Central memory CD8-positive, alpha-beta T cell (primary cell): ENCODE results near the gene AK5.

Experiments
- ATAC-seq: fragments of 150-1000 bp; cut with Tn5 transposase; replicated peaks from 2 replicates; pipeline ENCODE4 v1.10.0; 2022; ENCODE audit warnings: mild to moderate bottlenecking, moderate FRiP score, moderate number of reproducible peaks; ENCODE audit not compliant: poor library complexity, severe bottlenecking; ENCODE audit errors: extremely low read depth
- DNase-seq, 2 donors: peaks; one replicate each; pipeline ENCODE4 v3.0.0; 2021; ENCODE audit warnings: low spot score in 2 of 2
- H3K27ac Mint-ChIP-seq: one replicate; pipeline ENCODE4 v1.8.0; 2022; ENCODE audit warnings: low read depth, mild to moderate bottlenecking, moderate library complexity, mixed read lengths
- H3K27me3 Mint-ChIP-seq: one replicate; pipeline ENCODE4 v1.8.0; 2022; ENCODE audit warnings: mixed read lengths
- H3K36me3 Mint-ChIP-seq: one replicate; pipeline ENCODE4 v1.8.0; 2022; ENCODE audit warnings: mild to moderate bottlenecking, moderate library complexity, mixed read lengths; ENCODE audit not compliant: insufficient read depth
- H3K4me1 Mint-ChIP-seq: one replicate; pipeline ENCODE4 v1.8.0; 2022; ENCODE audit warnings: mixed read lengths
- H3K4me3 Mint-ChIP-seq: one replicate; pipeline ENCODE4 v1.8.0; 2022; ENCODE audit warnings: mild to moderate bottlenecking, moderate library complexity, mixed read lengths
- H3K9me3 Mint-ChIP-seq: one replicate; pipeline ENCODE4 v1.8.0; 2022; ENCODE audit warnings: mixed read lengths

AK5 gene

DNA sequence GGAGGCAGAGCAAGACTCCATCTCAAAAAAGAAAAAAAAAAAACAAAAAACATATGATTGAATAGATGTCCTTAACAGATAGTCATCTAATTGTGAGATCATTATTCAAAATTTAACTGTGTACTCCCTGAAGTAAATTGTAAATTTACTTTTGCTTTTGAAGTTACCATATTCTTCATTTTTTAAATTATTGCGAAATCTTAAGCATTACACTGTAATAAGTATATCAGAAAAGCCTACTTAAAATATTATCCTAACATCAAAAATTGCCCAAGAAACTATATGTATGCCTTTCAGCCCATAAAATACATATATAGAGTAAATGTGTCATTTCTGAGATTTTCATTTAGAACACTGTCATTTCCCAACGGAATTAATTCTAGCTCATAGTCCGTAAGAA, 91.9 kb downstream of the AK5 start:
- DNase-seq (no peak), ATAC-seq (no peak)
- Mint-ChIP-seq H3K4me3 (no peak overlapping the region), H3K4me1 (peaks cover 4% of the 10 kb centered on the region), H3K9me3 (no peaks in the 10 kb centered on the region), H3K27ac (no peak overlapping the region), H3K36me3 (no peaks in the 10 kb centered on the region), H3K27me3 (peaks cover 22% of the 10 kb centered on the region)

DNA sequence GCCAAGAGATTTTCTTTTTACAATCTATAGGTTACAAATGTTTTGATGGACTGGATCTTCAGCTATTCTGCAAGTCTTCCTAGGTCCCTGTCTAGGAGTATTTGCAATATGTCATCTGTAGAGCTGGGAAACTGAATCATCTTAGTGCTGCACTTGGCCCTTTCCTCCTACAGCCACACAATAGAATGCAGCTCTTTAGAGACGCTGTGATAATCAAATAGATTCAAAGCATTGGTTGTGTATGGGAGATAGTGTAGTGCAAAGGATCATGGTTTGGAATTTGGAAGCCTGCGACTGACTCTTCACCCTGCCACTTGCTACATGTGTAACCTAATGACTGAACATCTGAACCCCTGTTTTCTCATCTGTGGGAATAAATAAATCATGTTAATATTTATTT, 93.7 kb downstream of the AK5 start:
- no peak overlapping the region for H3K4me3 Mint-ChIP-seq
- no peak overlapping the region for H3K27ac Mint-ChIP-seq
- H3K9me3 Mint-ChIP-seq = no peaks in the 10 kb centered on the region
- DNase-seq (no peak), ATAC-seq (no peak)
- H3K36me3 Mint-ChIP-seq = no peaks in the 10 kb centered on the region
- peaks cover 17% of the 10 kb centered on the region for H3K27me3 Mint-ChIP-seq
- peaks cover 5% of the 10 kb centered on the region for H3K4me1 Mint-ChIP-seq

DNA sequence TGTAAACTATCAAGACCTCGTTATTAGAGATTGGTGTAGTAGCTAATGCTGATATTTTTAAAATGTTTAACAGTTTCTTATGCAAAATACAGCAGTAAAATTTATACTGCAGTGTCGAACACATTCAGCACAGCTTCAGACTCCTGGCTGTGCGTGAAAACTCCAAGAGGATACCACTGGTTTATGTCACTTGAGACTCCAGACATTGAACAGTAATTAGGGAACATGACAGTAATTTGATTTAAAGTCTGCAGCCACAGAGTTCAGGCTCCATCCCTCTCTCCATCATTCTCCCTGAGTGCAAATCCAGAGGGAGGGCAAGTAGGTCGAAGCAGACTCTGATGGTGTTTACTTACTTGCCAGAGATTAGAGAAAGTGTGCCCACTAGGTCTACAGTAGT, 94.2 kb downstream of the AK5 start:
- no peak overlapping the region for H3K27ac Mint-ChIP-seq
- H3K27me3 Mint-ChIP-seq = peaks cover 19% of the 10 kb centered on the region
- H3K4me1 Mint-ChIP-seq = peaks cover 5% of the 10 kb centered on the region
- no peaks in the 10 kb centered on the region for H3K9me3 Mint-ChIP-seq
- no peak overlapping the region for H3K4me3 Mint-ChIP-seq
- DNase-seq (no peak), ATAC-seq (no peak)
- H3K36me3 Mint-ChIP-seq = no peaks in the 10 kb centered on the region

DNA sequence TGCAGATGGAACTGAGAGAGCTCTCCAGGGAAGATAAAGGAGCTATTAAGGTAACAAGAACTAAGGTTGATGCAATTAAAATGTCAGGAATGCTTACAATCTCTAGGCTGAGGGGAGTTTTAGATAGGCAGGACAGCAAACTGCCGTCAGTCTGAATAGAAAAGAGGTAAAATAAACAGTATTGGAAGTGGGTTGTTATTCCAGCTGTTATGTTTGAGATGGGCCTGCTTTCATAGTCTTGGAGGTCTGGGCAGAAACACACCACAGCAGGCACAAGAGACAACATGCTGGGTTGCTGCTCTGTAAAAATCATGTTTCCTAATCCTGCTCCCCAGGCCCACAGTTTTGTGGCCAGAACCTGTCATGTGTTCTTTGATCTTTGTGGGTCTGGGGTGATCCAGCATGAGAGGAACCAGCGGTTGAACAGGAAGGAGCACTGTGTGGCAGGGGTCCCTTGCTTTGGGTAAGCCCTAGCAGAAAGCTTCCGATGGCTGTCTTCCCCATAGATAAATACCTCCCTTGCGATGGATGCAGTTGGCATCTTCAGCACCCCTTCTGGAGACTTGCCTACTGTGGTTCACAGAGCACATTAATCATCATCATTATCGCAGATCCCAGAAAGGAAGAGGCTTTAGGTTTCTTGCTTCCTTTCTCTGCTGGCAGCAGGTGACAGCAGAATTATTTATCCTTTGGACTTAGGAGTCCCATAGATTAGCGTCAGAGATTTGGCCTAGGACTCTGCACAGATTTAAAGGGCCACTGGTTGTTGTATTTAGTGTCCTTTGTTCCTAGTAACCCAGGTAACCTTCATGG, 97.1 kb downstream of the AK5 start:
- DNase-seq (no peak), ATAC-seq (no peak)
- Mint-ChIP-seq H3K36me3 (no peaks in the 10 kb centered on the region), H3K4me3 (no peak overlapping the region), H3K4me1 (peaks cover 5% of the 10 kb centered on the region), H3K9me3 (no peaks in the 10 kb centered on the region), H3K27ac (no peak overlapping the region), H3K27me3 (peaks cover 10% of the 10 kb centered on the region)

DNA sequence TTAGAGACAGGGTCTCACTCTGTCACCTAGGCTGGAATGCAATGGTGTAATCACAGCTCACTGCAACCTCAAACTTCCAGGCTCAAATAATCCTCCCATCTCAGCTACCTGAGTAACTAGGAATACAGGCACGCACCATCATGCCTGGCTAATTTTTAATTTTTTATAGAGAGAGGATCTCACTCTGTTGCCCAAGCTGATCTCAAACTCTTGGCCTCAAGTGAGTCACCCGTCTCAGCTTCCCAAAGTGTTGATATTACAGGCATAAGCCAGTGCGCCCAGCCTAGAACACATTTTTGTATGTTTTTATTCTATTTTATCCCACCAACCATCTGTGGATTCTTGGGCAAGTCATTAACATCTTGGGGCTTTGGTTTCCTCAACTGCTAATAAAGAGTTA, 100.5 kb downstream of the AK5 start:
- ATAC-seq (no peak), DNase-seq (no peak)
- Mint-ChIP-seq H3K27ac (no peak overlapping the region), H3K4me1 (peaks cover 5% of the 10 kb centered on the region), H3K4me3 (no peak overlapping the region), H3K27me3 (peaks cover 10% of the 10 kb centered on the region), H3K9me3 (no peaks in the 10 kb centered on the region), H3K36me3 (no peaks in the 10 kb centered on the region)

GRCh38 chr1:77383236-77383635, 101.4 kb downstream of the AK5 start:
- no peak for DNase-seq
- Mint-ChIP-seq H3K27ac (no peak overlapping the region), H3K4me1 (peaks cover 8% of the 10 kb centered on the region), H3K9me3 (no peaks in the 10 kb centered on the region), H3K4me3 (no peak overlapping the region), H3K36me3 (no peaks in the 10 kb centered on the region), H3K27me3 (peaks cover 11% of the 10 kb centered on the region)
- no peak for ATAC-seq

- no peak for ATAC-seq
Observed at GRCh38 chr1:77385551-77385950, 103.7 kb downstream of the AK5 start.

DNA sequence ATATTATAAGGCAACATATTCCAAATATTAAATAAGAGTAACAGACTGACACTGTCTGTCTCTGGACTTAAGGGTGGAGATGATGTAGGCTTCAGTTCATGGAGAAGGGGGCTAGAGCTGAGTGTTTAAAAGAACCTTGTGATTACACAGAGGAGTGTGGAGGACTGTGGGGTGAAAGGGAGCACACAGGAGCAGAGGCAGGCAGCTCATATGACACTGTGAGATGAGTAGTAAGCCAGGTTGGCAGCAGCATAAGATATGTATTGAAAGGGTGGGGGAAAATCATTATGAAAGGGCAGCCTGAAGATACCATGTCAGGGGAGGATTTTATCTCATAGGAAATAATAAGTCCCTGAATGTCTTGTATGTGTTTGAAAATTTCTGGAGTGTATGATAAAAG, 104.5 kb downstream of the AK5 start:
- Mint-ChIP-seq H3K9me3 (no peaks in the 10 kb centered on the region), H3K4me3 (no peak overlapping the region), H3K4me1 (peaks cover 6% of the 10 kb centered on the region), H3K36me3 (no peaks in the 10 kb centered on the region), H3K27me3 (peaks cover 14% of the 10 kb centered on the region), H3K27ac (no peak overlapping the region)
- ATAC-seq (no peak), DNase-seq (no peak)

More at GRCh38 chr1:77385551-77385950, 103.7 kb downstream of the AK5 start:
- peaks cover 20% of the 10 kb centered on the region for H3K27me3 Mint-ChIP-seq
- no peaks in the 10 kb centered on the region for H3K9me3 Mint-ChIP-seq
- H3K4me1 Mint-ChIP-seq = peaks cover 6% of the 10 kb centered on the region
- no peaks in the 10 kb centered on the region for H3K36me3 Mint-ChIP-seq
- no peak for DNase-seq
- no peak overlapping the region for H3K4me3 Mint-ChIP-seq
- no peak overlapping the region for H3K27ac Mint-ChIP-seq

DNA sequence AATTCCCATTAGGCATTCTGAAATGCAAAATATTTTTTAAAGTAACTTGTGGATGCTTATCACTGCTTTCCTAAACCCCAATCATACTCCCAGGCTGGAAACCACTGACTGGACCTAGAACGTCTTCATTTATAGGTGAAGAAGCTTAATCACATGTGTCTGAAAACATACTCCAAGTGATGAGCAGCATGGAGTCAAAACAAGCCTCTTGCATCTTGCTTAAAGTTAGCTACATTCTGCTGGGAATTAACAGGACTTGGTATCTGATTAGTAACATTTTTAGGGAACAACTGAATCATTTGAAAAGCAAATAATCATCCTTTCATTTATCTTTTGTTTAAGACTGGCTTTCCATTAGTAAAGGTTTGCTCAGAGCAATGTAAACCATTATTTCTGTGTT, 105.7 kb downstream of the AK5 start:
- no peak for DNase-seq
- H3K27ac Mint-ChIP-seq = no peak overlapping the region
- H3K36me3 Mint-ChIP-seq = no peaks in the 10 kb centered on the region
- peaks cover 6% of the 10 kb centered on the region for H3K4me1 Mint-ChIP-seq
- H3K9me3 Mint-ChIP-seq = no peaks in the 10 kb centered on the region
- peaks cover 14% of the 10 kb centered on the region for H3K27me3 Mint-ChIP-seq
- no peak for ATAC-seq
- no peak overlapping the region for H3K4me3 Mint-ChIP-seq

DNA sequence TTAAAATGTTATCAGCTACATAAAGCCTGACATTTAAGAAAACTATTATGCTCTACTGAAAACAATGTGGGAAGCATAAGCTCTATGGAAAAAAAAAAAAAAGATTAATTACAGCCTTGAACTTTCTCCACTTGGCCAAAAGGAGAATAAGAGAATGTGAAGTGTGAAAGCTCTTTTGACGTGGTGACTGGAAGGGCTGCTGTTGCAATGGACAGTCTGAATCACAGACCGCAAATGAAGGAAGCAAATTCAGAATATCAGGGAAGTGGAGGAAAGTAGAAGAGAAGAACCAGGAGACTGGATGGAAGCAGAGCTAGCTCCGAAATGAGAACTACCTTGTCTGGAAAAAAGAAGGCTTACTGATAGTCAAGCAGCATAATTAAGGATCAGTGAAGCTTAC, 106.8 kb downstream of the AK5 start:
- DNase-seq (no peak), ATAC-seq (no peak)
- H3K27ac Mint-ChIP-seq = no peak overlapping the region
- no peaks in the 10 kb centered on the region for H3K36me3 Mint-ChIP-seq
- H3K4me1 Mint-ChIP-seq = peaks cover 6% of the 10 kb centered on the region
- H3K4me3 Mint-ChIP-seq = no peak overlapping the region
- H3K9me3 Mint-ChIP-seq = no peaks in the 10 kb centered on the region
- H3K27me3 Mint-ChIP-seq = peaks cover 14% of the 10 kb centered on the region

DNA sequence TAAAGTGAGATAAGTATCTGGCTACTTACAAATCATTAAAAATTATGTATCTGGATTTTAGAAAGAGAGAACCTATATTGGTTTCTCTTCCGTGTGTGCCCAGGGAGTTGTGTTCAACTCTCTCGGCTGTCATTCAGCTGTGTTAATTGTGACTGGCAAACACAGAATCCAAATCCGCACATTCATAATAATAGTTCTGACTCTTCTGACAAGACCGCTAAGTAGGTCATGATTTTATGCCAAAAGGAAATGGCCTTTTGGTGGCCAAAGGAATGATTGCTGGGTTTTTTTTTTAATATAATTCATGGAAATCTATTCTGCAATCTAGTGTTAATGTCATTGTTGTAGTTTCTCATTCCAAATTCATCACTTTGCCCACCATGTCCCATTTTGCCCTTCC, 110.7 kb downstream of the AK5 start:
- H3K4me1 Mint-ChIP-seq = peaks cover 6% of the 10 kb centered on the region
- no peaks in the 10 kb centered on the region for H3K36me3 Mint-ChIP-seq
- no peak overlapping the region for H3K4me3 Mint-ChIP-seq
- DNase-seq (no peak), ATAC-seq (no peak)
- H3K9me3 Mint-ChIP-seq = no peaks in the 10 kb centered on the region
- peaks cover 14% of the 10 kb centered on the region for H3K27me3 Mint-ChIP-seq
- no peak overlapping the region for H3K27ac Mint-ChIP-seq

DNA sequence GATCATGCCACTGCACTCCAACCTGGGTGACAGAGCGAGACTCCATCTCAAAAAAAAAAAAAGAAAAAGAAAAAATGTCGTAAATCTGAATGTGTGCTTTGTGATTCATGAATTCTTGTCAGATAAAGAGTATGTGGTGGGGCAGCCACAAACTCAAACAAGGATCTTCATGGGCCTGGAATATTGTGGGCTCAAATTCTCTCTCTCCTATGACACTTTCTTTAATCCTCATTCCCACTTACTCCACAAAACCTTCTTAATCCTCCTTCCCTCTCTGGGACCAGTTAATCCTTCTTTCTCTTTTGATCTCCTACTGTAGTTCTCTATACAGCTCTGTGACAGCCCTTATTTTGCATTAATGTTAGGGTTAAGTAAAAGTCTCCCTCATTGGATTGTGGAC, 112.3 kb downstream of the AK5 start:
- DNase-seq = no peak
- H3K36me3 Mint-ChIP-seq = no peaks in the 10 kb centered on the region
- ATAC-seq = no peak
- H3K9me3 Mint-ChIP-seq = no peaks in the 10 kb centered on the region
- H3K27me3 Mint-ChIP-seq = peaks cover 4% of the 10 kb centered on the region
- H3K27ac Mint-ChIP-seq = no peak overlapping the region
- H3K4me1 Mint-ChIP-seq = no peaks in the 10 kb centered on the region
- H3K4me3 Mint-ChIP-seq = no peak overlapping the region

- ATAC-seq (no peak), DNase-seq (no peak)
- Mint-ChIP-seq H3K4me1 (no peaks in the 10 kb centered on the region), H3K27me3 (no peaks in the 10 kb centered on the region), H3K36me3 (no peaks in the 10 kb centered on the region), H3K9me3 (no peaks in the 10 kb centered on the region), H3K27ac (no peak overlapping the region), H3K4me3 (no peak overlapping the region)
Observed at GRCh38 chr1:77395051-77395450, 113.2 kb downstream of the AK5 start.
